Left renal pelvis (tissue), 4 donors: ENCODE data around the gene NLRP1. TPM values are rescaled to one million over a fixed set of nuclear protein-coding genes. Genes with fewer than 3 reads are reported as not detected.

Experiments
- DNase-seq, 4 donors: peaks; one replicate each; pipeline ENCODE4 v3.0.0-alpha.2; 2013; ENCODE audit warnings: low read depth in 4 of 4, low spot score in 3 of 4
- polyA plus RNA-seq, 4 donors: library from polyadenylated mRNA; unstranded; fragments of 120-200 nt; gene quantifications; one replicate each; pipeline ENCODE4 v1.2.1, GENCODE V29; 2013; ENCODE audit not compliant: insufficient read length in 4 of 4

Gene NLRP1
- polyA plus RNA-seq, 4 donors = 42.8 to 54.0 (median 50.0) TPM

DNA sequence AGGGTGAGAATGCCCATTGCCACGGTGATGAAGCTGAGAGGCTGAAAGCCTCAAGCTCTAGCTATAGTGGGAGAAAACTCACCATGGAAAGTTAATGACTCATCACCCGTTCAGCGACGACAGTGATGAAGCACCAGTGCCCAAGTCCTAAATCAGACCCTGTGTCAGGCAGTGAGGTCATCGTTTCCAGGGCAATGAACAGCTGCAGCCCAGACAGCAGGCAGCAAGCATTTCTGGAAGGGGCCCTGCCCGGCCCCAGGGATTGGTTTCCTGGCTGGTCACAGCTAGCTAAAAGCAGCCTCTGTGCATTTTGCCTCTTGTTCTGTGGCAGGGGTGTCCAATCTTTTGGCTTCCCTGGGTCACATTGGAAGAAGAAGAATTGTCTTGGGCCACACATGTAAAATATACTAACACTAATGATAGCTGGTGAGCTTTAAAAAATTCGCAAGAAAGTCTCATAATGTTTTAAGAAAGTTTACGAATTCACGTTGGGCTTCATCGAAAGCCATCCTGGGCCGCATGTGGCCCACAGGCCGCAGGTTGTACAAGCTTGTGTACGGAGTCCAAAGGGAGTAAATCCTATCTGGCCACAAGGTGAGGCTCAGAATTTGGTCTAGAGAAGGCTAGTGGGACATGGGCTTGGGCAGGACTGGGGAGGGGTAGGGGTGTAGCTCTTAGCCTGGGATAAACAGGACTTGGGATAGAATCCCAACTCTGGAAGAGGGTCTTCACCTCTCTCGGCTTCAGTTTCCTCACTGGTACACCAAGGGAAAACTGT is 57.3 kb downstream of the NLRP1 start:
- DNase-seq = peak; percentile 63 to 88 (median 68)

DNA sequence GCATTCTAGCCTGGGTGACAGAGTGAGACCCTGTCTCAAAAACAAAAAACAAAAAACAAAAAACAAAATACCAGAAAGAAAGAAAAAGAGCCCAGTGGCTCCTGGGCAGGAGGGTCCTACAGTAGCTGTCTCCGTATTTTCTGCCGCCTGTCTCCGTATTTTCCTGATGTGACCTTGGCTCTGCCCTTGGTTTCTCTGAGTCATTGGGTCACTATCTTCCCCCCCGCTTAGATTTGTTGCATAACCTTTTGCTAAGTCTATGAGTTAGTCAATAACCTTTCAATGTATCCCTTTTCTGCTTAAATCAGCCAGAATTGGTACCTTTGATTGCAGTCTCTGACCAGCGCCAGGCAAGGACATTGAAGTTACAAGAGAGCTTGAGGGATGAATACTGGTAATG is 61.1 kb downstream of the NLRP1 start:
- no peak for DNase-seq

DNA sequence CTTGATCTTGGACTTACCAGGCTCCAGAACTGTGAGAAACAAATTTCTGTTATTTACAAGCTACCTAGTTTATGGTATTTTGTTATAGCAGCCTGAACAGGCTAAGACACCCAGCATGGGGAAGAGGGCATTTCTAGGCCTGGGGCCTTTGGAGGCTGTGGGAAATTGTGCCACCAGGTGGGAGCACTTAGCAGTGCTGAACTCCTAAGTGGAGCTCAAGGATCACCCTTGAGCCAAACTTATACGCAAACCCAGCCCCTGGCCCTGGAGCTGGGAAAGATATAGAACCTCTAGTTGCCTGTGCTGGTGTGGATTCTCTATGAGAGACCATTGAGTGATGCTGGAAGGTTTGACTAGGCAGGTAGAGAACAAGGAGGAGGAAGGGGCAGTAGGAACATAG is 61.8 kb downstream of the NLRP1 start:
- DNase-seq = no peak

DNA sequence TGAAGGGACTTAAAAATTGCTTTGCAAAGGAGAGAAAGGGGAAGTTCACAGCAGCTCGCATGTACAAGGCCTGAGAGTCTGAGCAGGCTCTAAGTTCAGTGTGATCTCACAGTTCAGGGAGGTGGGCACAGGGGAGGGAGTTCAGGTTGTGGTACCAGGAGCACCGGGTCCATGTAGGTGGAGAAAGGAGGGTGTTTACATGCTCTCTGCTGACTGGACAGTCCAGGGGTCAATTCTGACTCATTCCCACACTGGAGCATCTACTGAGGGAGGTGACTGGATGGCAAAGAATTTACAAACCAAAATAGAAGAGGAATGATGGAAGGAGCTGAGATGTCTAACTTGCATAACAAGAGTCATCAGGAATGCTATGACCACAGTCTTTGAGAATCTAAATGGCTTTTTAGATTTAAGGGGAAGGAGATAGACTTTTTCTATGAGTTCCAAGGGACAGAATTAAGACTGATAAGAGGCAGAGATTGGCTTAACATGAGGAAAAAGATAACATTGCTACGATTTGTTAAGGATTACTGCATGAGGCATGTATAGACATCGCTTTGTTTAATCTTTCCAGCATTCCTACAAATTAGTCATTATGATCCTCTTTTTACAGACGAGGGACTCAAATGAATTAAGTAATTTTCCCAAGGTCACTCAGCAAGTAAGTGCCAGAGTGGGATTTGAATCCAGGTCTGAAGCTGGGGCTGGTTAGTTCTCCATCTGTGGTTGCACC is 68.1 kb downstream of the NLRP1 start:
- no peak for DNase-seq

DNA sequence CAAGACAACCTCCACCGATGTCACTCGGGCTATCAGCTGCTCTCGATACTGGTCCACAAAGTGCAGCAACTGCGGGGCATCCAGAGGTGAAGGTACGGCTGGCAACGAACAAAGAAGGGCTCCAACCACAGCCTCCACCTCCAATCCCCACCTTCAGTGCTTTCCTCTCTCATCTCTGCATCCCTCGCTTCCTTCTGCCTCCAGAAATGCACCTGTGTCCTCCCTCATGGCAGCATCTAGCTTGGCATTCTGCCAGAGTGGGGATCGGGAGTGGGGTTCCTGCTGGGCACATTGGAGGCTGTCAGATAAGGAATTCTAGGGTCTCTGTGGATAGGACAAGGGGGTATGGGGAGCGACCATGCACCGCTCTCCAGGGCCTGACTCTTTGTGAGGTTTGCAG is 69.3 kb downstream of the NLRP1 start:
- no peak for DNase-seq

DNA sequence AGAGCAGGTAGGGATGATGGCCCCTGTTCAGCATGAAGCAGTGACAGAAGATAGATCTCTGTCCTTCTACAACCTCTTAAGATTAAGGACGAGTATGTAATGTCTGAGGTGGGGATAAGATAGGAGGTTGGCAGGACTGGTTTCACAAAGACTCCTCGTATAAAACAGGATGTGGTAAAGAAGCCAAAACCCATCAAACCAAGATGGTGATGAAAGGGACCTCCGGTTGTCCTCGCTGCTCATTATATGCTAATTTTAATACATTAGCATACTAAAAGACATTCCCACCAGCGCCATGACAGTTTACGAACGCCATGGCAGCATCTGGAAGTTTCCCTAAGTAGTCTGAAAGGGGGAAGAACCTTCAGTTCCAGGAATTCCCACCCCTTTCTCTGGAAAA is 70.7 kb downstream of the NLRP1 start:
- DNase-seq = no peak

DNA sequence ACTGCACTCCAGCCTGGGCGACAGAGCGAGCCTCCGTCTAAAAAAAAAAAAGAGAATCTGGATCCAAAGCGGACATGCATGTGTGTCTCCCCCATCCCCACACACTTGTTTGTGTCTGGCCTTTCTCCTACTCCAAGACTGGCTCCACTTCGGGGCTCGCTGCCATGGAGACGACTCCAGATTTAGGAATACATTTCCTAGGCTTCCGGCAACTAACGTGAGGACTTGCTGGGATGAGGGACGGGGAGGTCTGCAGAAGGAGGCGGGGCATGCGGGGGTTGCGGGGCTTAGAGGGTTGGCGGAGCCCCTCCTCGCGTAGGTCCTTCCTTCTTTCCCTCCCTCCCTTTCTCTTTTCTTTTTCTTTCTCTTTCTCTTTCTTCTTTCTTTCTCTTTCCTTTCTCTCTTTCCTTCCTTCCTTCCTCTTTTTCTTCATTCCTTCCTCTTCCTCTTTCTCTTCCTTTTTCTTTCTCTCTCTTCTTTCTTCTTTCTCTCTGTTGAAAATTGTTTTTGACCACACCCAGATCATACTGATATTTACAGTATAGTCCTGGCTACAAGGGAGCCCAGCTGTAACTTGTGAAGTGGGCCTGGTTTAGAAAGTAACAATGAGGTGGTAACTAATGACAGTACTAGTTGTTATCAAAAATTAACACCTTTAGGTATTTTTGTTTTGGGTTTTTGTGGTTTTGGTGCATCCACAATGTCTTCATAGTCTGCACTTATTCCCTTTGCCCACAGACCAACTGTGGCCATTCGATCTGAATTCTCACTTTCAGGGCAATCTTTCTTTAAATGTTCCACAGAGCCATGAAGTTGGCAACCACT is 72.7 kb downstream of the NLRP1 start:
- DNase-seq = no peak

DNA sequence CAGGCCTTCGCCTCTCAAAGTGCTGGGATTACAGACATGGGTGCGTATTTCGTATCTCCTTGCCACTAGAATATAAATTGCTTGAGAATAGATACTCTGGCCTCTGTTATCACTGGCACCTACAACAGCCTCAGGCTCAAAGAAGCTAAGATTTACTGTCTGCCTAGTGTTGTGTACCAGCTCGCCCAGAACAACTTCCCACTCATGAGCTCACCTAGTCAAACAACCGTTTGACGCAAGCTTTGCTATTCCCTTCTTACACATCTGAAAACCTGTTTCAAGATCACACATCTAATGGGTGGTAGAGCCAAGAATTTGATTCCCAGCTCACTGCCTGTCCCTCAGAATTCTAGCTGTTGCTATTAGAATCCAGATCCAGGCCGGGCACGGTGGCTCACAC is 73.5 kb downstream of the NLRP1 start:
- no peak for DNase-seq

DNA sequence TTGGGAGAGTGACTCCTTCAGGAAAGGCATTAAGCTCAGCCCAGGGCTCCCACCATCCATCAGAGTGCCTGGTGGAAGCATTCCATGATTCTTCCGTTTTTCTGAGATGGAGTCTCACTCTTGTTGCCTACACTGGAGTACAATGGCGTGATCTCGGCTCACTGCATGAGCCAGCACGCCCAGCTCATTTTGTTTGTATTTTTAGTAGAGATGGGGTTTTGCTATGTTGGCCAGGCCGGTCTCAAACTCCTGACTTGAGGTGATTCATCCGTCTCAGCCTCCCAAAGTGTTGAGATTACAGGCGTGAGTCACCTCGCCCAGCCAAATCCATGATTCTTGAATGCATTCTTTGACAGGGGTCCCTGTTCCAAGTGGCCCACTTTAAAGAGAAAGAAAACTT is 74.8 kb downstream of the NLRP1 start:
- no peak for DNase-seq

DNA sequence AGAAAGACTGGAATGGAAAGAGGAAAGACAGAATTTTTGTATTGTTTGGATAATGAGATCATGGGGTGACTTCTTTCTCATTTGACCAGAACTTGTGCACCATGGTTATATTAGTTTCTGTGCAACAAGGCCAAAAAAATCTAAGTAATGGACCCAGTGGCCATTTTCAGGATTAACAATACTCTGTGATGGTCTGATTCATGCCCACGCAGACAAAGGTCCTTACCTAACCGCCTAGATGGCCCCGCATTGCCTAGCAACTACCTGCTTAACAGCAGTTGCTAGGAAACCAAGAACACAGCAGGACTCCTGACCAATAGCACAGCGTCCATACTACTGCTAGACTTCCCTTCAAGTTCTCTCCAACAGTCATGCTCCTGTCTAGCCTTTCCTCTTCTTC is 75.5 kb downstream of the NLRP1 start:
- no peak for DNase-seq

DNA sequence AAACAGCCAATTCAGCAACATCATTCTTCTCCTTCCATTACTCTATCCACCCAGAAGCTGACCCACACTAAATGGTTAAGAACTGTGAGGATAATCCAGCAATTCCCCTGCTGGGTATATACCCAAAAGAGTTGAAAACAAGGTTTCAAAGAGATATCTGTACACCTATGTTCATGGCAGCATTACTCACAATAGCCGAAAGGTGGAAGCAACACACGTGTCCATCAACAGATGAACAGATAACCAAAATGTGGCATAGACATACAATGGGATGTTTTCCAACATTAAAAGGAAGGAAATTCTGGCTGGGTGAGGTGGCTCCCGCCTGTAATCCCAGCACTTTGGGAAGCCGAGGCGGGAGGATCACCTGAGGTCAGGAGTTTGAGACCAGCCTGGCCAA is 78.0 kb downstream of the NLRP1 start:
- DNase-seq = no peak

DNA sequence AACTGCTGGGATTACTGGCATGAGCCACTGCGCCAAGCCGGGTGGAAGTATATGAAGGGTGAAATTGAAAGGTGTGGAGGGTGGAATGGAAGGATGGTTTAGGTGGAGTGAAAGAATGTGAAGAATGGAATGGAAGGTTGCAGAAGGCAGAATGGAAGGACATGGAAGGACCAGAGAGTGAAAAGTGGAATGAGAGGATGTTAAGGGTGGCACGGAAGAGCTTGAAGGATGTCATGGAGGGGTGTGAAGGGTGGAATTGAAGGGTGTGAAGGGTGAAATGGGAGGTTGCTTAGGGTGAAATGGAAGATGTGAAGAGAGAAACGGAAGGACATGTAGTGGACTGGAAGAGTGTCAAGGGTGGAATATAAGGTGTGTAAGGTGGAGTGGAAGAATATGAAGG is 81.8 kb downstream of the NLRP1 start:
- no peak for DNase-seq

DNA sequence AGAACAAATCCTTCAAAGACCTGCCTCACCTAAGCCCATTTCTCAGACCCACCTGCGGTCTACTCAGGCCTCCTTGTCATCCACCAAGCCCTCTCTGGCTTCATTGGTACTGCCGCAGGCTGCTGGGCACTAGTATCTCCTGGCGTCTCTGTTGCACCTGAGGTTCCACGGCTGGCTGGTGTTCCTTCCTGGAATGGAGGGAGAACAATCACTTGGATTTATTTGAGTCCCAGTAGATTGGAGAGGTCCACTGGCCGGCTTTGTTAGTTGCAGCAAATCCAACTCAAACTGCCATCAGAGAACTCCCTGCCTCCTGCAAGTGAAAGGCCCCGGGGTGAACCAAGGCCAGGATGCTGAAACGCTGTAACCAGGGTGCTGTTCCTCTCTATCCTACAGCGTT is 82.6 kb downstream of the NLRP1 start:
- no peak for DNase-seq

DNA sequence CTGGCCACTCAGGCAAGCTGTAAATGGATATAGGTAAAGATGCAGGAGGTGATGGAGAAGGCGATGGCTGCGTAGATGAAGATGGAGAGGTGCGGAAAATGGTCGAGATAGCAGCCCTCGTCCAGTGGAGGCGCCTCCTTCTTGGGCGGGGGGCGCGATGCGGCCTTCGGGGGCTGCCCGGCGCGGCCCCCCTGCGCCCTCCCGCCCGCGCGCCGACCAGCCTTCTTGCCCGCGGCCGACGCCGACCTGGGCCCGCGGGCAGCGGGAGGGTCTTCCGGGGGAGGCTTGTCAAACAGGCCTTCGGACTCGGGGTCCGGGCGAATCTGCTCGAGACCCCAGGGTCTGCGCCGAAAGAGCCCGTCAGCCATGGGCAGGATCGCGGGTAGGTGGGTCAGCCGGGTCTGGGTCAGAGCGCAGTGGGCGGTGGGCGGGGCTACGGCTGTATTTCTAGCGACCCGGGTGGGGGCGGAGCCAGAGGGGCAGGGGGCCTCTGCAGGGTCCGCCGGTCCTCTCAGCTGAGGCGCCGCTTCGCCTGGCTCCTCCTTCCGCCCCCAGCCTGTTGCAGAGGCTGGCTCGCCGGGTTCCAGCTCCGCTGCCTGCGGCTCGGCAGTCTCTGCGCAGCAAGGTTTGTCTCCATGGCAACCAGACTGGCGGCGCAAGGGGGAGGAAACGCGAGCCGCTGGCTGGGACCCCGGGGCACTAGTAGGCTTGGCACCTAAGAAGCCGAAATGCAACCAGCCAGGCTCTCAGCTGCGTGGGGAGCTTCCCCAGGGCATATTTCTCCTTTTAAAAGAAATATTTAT is 83.5 kb downstream of the NLRP1 start:
- DNase-seq = peak; percentile 82 to 88 (median 84)

DNA sequence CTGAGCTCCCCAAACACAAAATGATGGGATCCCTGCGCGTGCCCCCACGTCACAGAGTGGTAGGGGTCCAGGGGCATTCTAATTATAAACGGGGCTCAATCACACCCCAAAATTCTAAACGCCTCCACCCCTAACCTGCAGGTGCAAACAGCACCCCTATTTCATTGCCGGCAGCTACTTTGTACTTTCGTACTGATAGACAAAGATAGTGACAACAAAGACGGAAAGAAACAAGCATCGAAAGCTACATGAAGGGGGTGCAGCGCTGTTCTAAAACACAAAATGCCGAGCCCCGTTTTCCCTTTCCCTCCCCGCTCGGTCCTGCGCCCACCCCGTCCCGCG is 84.1 kb downstream of the NLRP1 start:
- no peak for DNase-seq

DNA sequence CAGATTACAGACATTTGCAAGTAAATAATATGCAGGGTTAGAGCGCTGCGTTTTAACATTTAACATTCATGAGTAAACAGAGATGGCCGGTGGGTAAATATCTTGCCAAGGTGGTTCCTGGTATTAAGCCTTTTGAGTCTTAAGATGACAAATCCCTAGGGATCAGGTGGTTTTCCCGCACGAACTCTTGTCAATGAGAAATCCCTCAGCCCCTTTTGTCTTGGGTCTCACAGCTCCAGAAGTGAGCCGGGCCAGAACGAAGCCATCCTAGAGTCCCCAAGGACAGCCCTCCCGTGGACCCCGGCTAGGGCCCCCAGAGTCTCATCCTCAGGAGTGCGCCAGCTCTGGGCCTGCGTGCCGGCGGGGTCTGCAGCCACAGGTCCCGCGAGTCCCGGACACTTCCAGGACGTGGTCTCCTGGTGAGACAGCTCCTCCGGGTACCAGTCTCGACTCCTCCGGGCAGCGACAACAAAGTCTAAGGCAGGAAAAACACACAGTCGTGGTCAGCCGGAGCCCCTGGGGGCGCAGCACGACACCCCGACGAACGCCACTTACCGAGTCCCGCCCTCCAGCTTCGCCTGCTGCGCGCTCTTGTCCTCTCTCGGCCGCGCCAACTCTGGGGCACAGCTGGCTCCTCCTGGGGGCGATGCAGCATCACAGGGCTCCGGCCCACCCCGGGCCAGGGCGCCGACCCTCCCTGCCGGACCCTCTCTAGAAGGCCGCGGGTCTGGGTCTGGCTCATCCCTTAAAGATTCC is 84.7 kb downstream of the NLRP1 start:
- DNase-seq = no peak

DNA sequence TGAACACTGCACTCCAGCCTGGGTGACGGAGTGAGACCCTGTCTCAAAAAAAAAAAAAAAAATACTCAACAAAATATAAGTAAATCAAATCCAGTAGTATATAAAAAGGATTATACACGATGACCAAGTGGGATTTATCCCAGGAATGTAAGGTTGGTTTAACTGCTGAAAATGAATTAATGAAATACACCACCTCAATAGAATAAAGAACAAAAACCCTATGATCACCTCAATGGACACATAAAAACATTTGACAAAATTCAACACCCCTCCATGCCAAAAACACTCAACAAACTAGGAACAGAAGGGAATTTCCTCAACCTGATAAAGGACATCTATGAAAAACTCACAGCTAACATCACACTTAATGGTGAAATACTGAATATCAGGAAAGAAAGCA is 91.3 kb downstream of the NLRP1 start:
- no peak for DNase-seq

DNA sequence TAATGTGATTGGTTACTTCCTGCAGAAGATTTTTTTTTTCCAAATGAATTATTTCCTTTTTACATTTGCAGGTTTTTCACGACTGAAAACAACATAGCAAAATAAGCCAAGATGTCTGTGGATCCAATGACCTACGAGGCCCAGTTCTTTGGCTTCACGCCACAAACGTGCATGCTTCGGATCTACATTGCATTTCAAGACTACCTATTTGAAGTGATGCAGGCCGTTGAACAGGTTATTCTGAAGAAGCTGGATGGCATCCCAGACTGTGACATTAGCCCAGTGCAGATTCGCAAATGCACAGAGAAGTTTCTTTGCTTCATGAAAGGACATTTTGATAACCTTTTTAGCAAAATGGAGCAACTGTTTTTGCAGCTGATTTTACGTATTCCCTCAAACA is 95.6 kb downstream of the NLRP1 start:
- DNase-seq = no peak

DNA sequence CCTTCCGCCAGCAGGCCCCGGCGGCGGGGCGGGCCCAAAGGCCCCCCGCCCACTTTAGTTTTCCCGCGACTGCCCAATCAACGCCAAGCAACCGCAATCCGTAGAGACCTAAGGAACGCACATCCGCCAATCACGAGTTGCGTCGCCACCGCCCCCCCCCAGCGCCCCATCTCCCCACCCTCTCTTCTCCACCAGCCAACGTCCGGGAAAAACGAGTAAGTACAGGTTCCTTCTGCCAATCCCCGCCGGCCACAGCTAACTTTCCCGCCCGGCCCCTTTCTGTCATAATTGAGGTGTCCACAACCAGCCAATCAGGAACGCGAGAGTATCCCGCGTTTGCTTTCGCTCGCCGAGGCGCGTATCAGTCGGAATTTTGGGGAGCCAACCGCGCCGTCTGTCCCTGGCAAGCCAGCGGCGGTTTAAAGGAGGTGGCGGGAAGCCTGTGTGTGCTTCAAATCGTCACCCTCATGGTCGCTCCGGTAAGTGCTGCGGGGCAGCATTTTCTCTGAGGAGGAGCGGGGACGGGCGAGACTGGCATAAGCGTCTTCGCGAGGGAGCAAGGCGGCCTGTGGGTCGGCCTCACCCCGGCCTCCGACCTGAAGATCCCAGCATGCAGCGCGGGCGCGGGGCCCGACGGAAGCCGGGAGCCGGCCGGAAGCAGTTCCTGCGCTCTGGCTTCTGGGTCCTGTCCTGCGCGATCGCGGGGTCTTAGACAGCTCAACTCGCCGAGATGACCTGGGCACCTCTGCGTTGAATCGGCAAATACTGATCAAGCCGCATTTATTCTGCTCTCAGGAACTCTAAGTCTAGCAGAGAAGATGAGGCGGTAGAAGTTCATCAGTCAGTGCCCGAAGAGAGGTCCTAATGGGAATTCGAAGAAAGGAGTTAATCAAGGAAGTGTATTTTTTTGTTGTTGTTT is 97.8 kb downstream of the NLRP1 start, which contains the start of gene MIS12:
MIS12 (plus strand) TSS at position 361 of the 919 bp plus-strand sequence. CDS start 2,297 bp downstream, outside the sequence.
- peak; percentile 92 to 97 (median 96) for DNase-seq
